GM20000 (cell line): ENCODE data around the gene TMEM238.

Experiments
- DNase-seq: peaks from one replicate; pipeline ENCODE4 v3.0.0; 2012; ENCODE audit warnings: low spot score
- TF ChIP-seq, protein P1 (sequence below): IDR thresholded peaks from 2 replicates; pipeline ENCODE4 v1.5.1; 2012; ENCODE audit warnings: mild to moderate bottlenecking, control low read depth; ENCODE audit errors: extremely low read depth, missing control alignments

The TMEM238 gene

DNA sequence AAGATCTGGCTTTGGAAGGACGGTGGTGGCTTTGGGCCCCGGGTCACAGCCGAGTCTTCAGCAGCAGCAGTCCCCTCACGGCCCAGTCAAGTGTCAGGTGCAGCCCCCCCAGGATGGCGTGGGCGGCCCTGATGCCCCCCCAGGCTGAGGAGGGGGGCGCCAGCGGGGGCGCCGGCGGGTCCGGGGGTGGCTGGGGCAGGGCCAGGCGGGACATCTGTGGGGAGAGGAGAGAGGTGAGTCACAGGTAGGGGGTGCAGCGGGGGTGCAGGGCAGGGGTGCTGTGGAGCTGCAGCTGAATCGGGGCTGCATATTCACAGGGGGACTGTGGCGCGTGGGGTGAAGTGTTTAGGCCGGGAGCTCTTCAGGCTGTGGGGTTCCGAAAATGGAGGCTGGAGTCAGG, 18.1 kb downstream of the TMEM238 start:
- TF ChIP-seq, protein P1, sequence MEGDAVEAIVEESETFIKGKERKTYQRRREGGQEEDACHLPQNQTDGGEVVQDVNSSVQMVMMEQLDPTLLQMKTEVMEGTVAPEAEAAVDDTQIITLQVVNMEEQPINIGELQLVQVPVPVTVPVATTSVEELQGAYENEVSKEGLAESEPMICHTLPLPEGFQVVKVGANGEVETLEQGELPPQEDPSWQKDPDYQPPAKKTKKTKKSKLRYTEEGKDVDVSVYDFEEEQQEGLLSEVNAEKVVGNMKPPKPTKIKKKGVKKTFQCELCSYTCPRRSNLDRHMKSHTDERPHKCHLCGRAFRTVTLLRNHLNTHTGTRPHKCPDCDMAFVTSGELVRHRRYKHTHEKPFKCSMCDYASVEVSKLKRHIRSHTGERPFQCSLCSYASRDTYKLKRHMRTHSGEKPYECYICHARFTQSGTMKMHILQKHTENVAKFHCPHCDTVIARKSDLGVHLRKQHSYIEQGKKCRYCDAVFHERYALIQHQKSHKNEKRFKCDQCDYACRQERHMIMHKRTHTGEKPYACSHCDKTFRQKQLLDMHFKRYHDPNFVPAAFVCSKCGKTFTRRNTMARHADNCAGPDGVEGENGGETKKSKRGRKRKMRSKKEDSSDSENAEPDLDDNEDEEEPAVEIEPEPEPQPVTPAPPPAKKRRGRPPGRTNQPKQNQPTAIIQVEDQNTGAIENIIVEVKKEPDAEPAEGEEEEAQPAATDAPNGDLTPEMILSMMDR, result no peak
- DNase-seq, result no peak

DNA sequence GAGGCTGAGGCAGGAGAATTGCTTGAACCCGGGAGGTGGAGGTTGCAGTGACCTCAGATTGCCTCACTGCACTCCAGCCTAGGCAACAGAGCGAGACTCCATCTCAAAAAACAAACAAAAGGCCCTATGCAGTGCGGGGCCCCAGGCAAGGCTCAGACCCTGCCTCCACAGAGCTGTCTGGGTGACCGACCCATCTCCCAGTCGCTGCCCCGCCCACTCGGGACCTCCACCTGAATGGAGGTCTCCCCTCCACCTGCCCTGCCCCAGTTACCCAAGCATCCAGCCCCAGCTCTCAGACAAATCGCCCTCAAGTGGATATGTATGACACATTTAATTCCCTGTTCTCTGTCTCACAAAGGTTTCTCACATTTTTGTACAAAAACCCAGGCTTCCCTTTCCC, 18.8 kb downstream of the TMEM238 start:
- TF ChIP-seq, protein P1, result no peak
- no peak for DNase-seq

DNA sequence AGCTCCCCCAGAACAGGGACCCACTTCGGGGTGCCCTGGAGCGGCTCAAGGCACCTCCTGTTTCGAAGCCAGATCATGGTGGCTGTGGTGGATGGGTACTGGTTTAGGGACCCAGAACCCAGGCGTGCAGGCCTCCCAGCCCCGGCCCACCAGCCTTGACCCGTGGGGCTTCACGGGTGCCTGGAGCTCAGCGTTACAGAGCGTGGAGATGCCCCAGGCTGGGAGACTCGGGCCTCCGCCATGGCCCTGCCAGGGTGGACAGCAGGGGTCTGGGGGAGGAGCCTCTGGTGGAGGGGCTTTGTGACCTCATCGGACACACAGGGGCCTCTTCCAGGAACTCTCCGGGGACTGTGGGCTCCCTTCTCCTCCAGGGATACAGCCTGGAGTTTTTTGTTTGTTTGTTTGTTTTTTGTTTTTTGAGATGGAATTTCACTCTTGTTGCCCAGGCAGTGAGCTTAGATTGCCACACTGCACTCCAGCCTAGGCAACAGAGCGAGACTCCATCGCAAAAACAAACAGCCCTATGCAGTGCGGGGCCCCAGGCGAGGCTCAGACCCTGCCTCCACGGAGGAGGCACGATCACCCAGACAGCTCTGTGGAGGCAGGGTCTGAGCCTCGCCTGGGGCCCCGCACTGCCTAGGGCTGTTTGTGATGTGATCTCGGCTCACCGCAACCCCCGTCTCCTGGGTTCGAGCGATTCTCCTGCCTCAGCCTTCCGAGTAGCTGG, 20.9 kb downstream of the TMEM238 start, which contains the start of gene GARIN5B:
Gene GARIN5B, minus strand, starts transcription at position 271 of the 727 bp plus-strand sequence. Its CDS starts 194 bp downstream, at position 77.
- no peak for DNase-seq
- TF ChIP-seq, protein P1, result no peak

DNA sequence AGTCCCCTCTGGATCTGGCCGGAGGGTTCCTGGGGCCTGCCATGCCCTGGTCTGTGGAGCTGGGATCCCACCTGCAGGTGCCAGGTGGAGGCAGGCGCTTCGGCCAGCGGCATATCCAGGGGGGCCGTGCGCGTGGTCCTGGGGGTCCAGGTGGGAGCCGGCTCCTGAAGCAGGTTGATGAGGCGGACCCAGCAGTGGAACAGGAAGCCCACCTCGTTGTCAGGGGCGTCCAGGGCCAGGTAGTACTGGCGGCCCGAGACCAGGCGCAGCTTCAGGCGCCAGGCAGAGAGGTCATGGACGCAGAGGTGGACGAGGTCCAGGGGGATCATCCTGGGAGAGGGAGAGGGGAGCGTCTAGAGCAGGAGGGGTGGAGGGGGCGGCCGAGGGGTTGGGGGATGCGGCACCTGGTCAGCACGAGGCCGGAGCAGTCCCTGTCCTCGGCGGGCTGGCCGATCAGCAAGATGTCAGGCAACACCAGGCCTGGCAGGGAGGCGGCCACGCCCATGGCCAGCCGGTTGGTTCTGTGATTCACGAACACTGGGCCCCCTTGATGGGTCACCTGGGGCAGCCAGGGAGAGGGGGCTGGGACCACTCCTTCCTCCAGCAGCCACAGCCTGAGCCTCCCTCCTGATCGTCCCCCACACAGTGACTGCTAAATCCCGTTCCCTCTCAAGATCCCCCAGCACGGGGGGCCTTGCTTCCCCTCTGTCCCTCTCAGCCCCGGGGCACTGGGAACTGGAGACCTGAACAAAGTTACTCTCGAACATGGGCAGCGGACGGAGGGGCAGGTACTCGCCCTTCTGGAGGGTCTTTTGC, 21.7 kb downstream of the TMEM238 start:
- TF ChIP-seq, protein P1, result no peak
- no peak for DNase-seq

DNA sequence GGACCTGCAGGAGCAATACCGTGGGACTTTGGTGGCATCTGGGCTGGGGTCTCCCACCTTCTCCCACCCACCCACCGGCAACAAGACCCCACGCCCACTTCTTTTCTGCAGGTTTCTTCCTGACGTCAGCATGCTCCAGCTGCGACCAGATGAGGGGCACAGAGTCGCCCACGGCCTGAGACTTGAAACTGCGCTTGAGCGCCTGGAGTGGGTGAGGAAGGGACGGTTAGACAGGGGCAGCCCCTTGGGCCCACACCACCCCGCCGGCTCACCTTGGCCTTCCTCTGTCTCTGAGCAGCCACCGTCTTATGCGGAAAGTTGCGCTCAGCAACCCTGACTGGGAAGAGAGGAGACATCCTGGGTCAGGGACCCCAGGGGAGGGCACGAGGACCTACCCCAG, 23.2 kb downstream of the TMEM238 start:
- TF ChIP-seq, protein P1, result no peak
- no peak for DNase-seq

DNA sequence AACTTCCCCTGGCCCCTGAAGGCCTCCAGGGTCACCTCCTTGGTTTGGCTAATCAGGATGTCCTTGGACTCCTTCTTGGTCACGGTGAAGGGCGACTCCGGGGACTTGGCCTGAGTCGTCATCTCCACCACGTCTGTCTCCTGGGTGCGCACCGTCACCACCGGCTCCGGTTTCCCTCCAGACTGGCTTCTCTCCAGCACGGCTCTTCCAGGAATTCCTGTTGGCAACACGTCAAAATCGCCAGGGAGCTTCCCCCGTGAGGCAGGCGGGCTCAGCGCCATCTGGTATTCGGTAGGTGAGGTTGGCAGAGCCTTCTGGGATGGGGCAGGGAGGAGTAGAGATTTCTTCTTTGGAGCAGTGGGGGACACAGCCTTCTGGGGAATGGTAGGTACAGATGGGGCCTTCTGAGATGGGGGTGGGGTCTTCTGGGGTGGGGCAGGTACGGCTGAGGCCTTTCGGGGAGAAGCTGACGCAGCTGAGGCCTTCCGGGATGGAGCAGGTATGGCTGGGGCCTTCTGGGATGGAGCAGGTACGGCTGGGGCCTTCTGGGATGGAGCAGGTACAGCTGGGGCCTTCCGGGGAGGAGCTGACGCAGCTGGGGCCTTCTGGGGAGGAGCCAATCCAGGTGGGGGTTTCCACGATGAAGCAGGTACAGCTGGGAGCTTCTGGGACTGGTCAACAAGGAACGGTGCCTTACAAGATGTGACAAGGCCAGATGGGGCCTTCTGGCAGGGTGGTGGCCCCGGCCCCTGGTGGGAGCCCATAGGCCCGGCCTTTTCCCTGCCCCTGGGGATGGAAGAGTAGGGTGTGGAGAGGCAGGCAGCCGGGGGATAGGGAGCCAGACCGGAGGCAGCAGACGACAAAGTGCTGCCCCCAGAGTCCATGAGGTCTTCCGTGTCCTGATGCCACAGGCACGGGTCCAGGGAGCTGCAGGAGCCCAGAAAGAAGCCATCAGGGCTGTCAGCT, 24.9 kb downstream of the TMEM238 start:
- no peak for DNase-seq
- TF ChIP-seq, protein P1, result no peak
